SK-MEL-5 (cell line): Measurements from ENCODE around the gene UBTD2. TPM values are rescaled to one million over a fixed set of nuclear protein-coding genes. Genes with fewer than 3 reads are reported as not detected.

Source experiments
- DNase-seq: peaks from one replicate; pipeline ENCODE4 v3.0.0-alpha.2; 2016; ENCODE audit warnings: low read depth, low spot score
- in situ Hi-C: cut with HindIII; loops from 2 replicates; pipeline ENCODE4 v1.10.0; 2016; ENCODE audit warnings: low sequenced_read_pairs, high pct_unique_total_duplicates, low pct_unique_long_range_greater_than_20kb
- small RNA-seq, 2 experiments: library from RNA; depleted of rRNA; stranded (forward); fragments of <200 nt; gene quantifications; one replicate each; pipeline ENCODE3, GENCODE V24; 2014
- total RNA-seq: library from RNA; depleted of rRNA; stranded (reverse); fragments of >200 nt; shearing (Covaris generic); gene quantifications from 2 replicates; pipeline ENCODE4 v1.2.3, GENCODE V29; 2014; rRNA removed

The UBTD2 gene
- total RNA-seq, 1 experiment from 2014 or later = 18.3 TPM

GRCh38 chr5:172169216-172169615, 114.3 kb downstream of the UBTD2 start:
- no peak for DNase-seq
- in situ Hi-C loops = no loop called here

DNA sequence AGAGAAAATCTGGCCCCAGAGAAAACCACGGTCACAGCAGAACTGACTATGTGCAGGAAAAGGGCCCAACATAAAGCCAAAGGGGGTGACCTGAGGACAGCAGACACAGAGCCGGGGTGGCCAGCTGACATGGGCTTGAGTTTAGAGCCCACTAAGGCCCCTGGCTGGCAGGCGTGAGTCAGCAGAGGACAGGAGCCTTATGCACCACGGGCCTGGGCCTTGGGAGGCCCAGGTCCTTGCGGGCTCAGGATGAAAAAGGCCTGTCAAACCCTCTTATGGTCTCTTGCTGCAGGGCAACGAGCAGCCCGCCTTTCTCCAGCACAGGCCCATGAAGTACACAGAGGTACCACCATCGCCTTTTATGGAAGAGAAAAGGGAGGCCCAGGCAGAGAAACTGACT, 115.3 kb downstream of the UBTD2 start:
- in situ Hi-C loops = no loop called here

DNA sequence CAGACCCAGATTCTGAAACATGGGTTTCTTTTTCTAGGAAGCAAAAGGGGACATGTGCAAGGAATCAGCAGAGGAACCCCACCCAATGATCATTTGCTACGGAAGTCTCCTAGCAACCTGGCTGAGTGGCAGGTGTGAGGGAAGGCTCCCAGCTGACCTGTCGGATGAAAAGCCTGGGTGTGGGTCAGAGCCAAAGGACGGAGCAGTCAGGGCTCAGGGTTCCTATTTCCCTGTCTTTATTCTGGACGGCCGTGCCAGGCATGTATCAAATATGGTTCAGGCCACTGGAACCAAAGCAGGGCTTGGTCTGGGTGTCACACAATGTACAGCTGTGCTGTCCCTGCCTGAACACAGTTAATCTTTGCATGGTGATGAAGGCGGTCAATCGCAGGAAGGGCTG, 115.7 kb downstream of the UBTD2 start:
- in situ Hi-C loops = no loop called here
- DNase-seq = no peak

More for the DNA sequence above, 115.3 kb downstream of the UBTD2 start:
- DNase-seq = no peak

GRCh38 chr5:172166030-172166826, 117.3 kb downstream of the UBTD2 start:
- in situ Hi-C loops = no loop called here
- no peak for DNase-seq

- in situ Hi-C loops = no loop called here
- no peak for DNase-seq
Measured at GRCh38 chr5:172165465-172165864, 118.1 kb downstream of the UBTD2 start.

DNA sequence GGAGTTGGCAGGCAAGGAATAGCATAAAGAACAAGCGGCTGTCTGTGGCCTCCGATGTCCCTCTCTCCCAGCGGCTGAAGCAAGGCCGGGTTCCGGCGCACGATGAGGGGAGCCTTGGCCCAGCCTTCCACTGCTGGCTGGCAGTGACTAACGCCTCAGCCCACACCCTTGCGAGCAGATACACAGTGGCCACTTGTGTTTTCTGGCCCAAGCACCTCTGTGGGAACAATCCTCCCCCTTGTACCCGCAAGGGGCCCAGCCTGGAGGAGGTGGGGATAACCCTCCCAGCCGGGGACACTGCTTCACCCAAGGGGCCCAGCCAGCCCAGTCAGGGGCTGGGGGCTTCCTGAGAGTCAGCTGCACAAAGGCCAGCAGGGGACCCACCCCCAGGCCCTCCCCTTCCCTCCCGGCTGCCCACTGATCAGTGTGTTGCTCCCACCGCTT, 118.8 kb downstream of the UBTD2 start:
- DNase-seq = peak; percentile 74
- in situ Hi-C loops = no loop called here

DNA sequence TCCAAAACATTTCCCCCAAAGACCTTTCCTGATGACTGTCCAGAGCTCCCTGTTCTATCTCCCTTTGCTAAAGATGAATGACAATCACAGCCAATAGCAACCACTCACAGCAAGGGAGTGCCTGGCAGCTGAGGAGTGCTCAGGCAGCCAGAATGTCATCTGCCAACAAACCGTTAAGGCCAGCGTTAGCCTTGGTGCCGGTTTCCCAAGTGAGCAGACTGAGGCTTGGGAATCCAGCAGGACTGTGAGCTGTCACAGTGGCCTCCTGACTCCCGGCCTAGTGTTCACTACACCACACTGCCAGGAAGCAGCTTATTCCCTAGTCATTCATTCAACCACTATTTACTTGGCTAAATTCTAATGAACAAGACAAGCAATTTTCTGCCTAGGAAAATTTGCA, 120.2 kb downstream of the UBTD2 start:
- in situ Hi-C loops = no loop called here
- no peak for DNase-seq

DNA sequence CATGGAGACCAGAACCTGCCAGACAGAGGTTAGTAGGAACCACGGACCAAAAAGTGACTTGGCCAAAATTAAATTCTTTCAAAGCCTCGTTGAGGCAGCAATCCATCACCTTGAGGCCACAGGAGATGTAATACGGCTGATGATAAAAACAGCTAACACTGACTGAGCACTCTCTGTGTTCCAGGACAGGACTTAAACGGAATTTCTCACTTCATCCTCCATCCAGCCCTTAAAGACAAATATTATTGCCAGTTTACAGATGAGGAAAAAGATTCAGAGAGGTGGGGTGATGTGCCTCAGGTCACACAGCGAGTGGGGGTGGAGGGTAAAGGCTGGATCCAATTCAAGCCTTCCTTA, 120.6 kb downstream of the UBTD2 start:
- no peak for DNase-seq
- in situ Hi-C loops = no loop called here

- peak; percentile 44 for DNase-seq
- in situ Hi-C loops = no loop called here
Measured at GRCh38 chr5:172162323-172162986, 121.1 kb downstream of the UBTD2 start.

- no peak for DNase-seq
- in situ Hi-C loops = no loop called here
Measured at GRCh38 chr5:172160506-172160905, 123.1 kb downstream of the UBTD2 start.

Small RNAs within 50 kb of the gene (small RNA-seq; reads per million reads assigned to genes)
- 0 reads per million in 2 experiments for gene RF00191

Other genes starting within 250 kb of the UBTD2 start
- gene STK10, start 95.5 kb downstream of the UBTD2 start, total RNA-seq = 20.0 and 24.3 TPM in 2 replicates
- gene EFCAB9, start 89.6 kb downstream of the UBTD2 start, total RNA-seq = not detected in 2 replicates
- gene SH3PXD2B, start 170.8 kb upstream of the UBTD2 start, total RNA-seq = 90.2 and 92.6 TPM in 2 replicates